HL-60 (cell line): ENCODE data around the gene MAP7D3.

Experiments
- DNase-seq, 2 experiments: peaks; one replicate each; pipeline ENCODE4 v3.0.0-alpha.2; 2010 to 2020; ENCODE audit warnings: low read depth in 1 of 2, low spot score in 1 of 2
- H3K27ac ChIP-seq: fragments of 250-450 bp; sonication (Bioruptor Pico); replicated peaks from 2 replicates; pipeline ENCODE4 v1.5.1; 2020; ENCODE audit warnings: mild to moderate bottlenecking, moderate library complexity
- H3K27me3 ChIP-seq: fragments of 250-450 bp; sonication (Bioruptor Pico); 2 replicates; pipeline ENCODE4 v1.5.1; 2021; ENCODE audit warnings: mild to moderate bottlenecking, moderate library complexity; ENCODE audit not compliant: insufficient read depth, poor library complexity, severe bottlenecking
- H3K4me3 ChIP-seq: replicated peaks from 2 replicates; pipeline ENCODE4 v1.5.1; 2011; ENCODE audit warnings: mild to moderate bottlenecking, control low read depth, low read length; ENCODE audit not compliant: insufficient read depth
- CTCF ChIP-seq: IDR thresholded peaks from one replicate; pipeline ENCODE4 v1.5.1; 2011; ENCODE audit warnings: low read length, control low read depth, inconsistent platforms; ENCODE audit not compliant: insufficient read depth
- GABPA ChIP-seq: IDR thresholded peaks from 2 replicates; pipeline ENCODE4 v1.6.1; 2012; ENCODE audit warnings: low read depth
- POLR2AphosphoS5 ChIP-seq: IDR thresholded peaks from 2 replicates; pipeline ENCODE4 v1.6.1; 2012; ENCODE audit warnings: low read depth
- REST ChIP-seq: IDR thresholded peaks from 2 replicates; pipeline ENCODE4 v1.6.1; 2012; ENCODE audit warnings: low read depth; ENCODE audit not compliant: insufficient replicate concordance
- SPI1 ChIP-seq: IDR thresholded peaks from 2 replicates; pipeline ENCODE4 v1.6.1; 2012; ENCODE audit warnings: low read depth, mild to moderate bottlenecking, borderline replicate concordance

MAP7D3 gene

GRCh38 chrX:136198678-136199243 lies 52.4 kb downstream of the MAP7D3 start:
- Histone ChIP-seq H3K27me3 (no peaks in the 10 kb centered on the region), H3K4me3 (no peak overlapping the region), H3K27ac (no peak overlapping the region)
- DNase-seq = no peak
- TF ChIP-seq CTCF (no peak), POLR2AphosphoS5 (no peak), GABPA (no peak), SPI1 (no peak), REST (no peak)

GRCh38 chrX:136198010-136198409 lies 53.2 kb downstream of the MAP7D3 start:
- no peaks in the 10 kb centered on the region for H3K27me3 ChIP-seq

More at GRCh38 chrX:136198010-136198409, 53.2 kb downstream of the MAP7D3 start:
- TF ChIP-seq GABPA = no peak
- no peak for TF ChIP-seq POLR2AphosphoS5
- TF ChIP-seq SPI1 = no peak
- TF ChIP-seq REST = no peak
- TF ChIP-seq CTCF = no peak
- Histone ChIP-seq H3K27ac (no peak overlapping the region), H3K4me3 (no peak overlapping the region)
- DNase-seq = no peak
